Retina (tissue), 1 donor: Measurements from ENCODE around the gene RAD23A.
"Not testable (repeated sequence)": the region's sequence is repeated elsewhere in the genome, so short reads cannot be mapped to it uniquely, and the experiment has no call there.

ENCODE experiments used
- DNase-seq: peaks from one replicate; pipeline ENCODE4 v3.0.0-alpha.2; 2016

The RAD23A gene

DNA sequence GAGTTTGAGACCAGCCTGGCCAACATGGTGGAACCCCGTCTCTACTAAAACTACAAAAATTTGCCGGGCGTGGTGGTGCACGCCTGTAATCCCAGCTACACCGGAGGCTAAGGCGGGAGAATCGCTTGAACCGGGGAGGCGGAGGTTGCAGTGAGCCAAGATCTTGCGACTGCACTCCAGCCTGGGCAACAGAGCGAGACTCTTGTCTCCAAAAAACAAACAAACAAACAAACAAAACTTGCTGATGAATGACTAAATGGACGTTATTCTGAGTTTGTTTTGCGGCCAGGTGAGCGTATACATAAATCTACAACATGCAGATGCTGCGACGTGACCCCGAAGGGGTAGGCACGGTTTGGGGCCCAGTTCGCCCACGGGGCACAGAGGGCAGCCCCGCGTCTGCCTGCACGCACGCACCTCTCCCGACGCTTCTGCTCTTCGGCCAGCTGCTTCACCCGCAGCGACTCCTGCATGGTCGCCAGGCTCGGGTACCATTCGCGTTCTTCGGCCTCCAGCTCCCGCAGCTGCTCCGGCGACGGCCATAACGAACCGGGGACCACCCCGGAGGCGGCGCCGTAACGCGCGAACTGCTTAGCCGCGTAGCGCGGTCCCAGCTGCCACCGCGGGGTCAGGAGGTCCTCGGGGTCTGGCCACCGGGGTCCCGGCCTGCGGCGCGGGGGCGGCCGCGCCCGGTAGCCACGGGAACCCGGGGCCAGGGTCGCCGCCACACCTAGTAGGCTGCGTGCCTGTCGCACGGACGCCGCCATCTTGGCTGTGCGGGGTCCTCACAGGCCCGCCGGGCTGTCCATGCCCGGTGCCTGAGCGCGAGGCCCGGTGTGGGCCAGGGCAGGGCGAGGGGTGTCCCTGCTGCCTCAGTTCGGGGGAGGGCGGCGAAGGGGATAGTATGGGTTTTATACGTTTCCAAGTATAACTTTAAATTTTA lies 11.1 kb downstream of the RAD23A start, which contains the start of gene GADD45GIP1:
Gene GADD45GIP1, minus strand, starts transcription at position 778 of the 943 bp plus-strand sequence. Its CDS starts 11 bp downstream, at position 767.
- peak; percentile 93 for DNase-seq

DNA sequence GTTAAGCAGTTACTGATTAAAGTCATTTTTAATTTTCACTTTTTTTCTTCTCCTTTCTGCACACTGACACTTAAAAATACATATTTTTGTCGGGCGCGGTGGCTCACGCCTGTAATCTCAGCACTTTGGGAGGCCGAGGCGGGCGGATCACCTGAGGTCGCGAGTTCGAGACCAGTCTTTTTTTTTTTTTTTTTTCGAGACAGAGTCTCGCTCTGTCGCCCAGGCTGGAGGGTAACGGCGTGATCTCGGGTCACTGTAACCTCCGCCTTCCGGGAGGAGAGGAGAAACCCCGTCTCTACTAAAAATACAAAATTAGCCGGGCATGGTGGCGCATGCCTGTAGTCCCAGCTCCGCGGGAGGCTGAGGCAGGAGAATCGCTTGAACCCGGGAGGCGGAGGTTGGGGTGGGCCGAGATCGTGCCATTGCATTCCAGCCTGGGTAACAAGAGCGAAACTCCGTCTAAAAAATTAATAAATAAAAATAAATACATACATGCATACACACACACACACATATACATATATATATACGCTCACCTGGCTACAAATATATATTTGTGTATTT lies 11.8 kb downstream of the RAD23A start:
- DNase-seq = not testable (repeated sequence)

DNA sequence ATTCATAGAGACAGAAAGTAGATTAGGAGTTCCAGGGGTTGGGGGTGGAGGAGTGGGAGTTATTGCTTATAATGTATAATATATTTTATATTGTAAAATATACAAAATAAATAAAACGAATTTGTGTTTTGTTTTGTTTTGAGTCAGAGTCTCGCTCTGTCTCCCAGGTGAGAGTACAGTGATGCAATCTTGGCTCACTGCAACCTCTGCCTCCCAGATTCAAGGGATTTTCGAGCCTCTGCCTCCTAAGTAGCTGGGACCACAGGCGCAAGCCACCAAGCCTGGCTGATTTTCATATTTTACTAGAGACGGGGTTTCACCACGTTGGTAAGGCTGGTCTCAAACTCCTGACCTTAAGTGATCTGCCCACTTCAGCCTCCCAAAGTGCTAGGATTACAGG lies 13.8 kb downstream of the RAD23A start:
- no peak for DNase-seq

DNA sequence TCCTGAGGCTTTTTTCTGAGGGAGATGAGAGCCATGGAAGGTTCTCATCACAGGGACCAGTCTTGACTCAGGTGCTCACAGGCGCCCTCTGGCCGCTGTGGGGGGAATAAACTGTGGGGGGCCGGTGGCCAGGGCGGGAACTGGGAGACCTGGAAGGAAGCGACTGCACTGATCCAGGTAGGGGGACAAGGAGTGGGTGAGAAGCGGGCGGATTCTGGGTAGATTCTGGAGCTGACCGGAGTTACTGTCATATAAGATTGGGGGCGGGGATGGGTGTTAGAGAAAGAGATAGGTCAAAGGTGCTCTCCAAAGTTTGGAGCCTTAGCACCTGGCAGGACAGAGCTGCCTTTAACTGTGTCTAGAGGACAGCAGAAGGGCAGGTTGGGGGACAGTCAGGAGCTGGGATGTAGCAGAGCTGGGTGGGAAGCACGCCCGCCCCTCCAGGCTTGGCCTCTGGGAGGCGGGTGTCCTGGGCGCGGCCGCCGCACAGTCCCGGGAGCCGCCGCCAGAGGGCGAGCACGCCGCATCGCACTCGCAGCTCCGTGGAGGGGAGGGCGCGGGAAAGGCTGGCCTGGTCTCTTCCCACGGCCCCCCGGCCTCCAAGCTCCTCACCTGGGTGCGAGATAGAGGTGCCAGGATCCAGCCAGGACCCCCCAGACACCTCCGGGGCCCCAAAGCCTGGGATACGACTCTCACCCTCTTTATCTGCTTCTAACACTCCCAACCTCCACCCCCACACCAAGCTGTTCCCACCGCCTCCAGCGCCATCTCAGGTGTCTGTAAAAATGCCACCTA lies 19.6 kb downstream of the RAD23A start:
- peak; percentile 94 for DNase-seq

DNA sequence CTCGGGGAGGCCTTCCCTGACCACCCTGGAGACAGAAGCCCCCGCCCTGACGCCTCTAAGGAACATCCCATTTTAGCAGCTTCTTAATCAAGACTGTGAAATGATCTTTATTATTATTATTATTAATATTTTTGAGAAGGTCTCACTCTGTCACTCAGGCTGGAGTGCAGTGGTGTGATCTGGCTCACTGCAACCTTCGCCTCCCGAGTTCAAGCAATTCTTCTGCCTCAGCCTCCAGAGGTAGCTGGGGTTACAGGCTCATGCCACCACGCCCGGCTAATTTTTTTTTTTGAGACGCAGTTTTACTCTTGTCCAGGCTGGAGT lies 20.1 kb downstream of the RAD23A start:
- DNase-seq = no peak

DNA sequence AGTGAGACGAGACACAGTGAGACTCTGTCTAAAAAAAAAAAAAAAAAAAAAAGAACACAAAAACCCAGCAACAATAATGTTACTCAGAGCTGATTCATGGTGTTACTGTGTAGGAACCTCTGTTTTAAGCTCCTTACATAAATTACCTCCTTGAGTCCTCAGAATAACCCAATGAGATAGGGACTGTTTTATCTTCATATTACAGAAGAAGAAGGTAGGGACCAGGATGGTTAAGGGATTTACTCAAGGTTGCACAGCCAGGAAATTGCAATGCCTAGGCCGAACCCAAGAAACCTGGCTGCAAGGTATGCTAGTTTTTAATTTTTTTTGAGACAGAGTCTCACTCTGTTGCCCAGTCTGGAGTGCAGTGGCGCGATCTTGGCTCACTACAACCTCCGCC lies 22.2 kb downstream of the RAD23A start:
- no peak for DNase-seq

DNA sequence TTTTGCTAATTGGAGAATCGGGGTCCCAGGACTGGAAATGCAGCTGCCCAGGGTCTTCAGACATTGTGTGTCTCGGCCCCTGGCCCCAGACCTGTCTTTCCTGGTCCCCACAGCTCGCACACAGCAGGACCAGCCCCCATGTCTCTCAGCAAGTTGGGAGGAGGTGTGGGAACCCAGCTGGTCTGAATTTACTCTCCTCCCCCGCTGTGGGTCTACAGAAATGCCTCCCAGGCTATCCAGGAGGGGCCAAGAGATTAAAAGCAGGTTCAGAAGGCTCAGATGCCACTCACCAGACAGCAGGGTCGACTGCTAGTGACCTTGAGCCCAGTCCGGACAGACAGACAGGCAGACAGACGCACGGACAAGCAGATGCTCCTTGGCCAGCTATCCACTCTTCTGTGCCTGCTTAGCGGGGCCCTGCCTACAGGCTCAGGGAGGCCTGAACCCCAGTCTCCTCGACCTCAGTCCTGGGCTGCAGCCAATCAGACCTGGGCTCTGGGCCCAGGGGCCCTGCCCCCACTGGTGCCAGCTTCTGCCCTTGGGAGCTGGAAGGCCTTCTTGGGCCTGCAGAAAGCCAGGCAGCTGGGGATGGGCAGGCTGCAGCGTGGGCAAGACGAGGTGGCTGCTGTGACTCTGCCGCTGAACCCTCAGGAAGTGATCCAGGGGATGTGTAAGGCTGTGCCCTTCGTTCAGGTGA lies 23.8 kb downstream of the RAD23A start, which contains the start of gene DAND5:
Gene DAND5, plus strand, starts transcription at position 285 of the 697 bp plus-strand sequence. Its CDS starts 85 bp downstream, at position 370.
- no peak for DNase-seq

DNA sequence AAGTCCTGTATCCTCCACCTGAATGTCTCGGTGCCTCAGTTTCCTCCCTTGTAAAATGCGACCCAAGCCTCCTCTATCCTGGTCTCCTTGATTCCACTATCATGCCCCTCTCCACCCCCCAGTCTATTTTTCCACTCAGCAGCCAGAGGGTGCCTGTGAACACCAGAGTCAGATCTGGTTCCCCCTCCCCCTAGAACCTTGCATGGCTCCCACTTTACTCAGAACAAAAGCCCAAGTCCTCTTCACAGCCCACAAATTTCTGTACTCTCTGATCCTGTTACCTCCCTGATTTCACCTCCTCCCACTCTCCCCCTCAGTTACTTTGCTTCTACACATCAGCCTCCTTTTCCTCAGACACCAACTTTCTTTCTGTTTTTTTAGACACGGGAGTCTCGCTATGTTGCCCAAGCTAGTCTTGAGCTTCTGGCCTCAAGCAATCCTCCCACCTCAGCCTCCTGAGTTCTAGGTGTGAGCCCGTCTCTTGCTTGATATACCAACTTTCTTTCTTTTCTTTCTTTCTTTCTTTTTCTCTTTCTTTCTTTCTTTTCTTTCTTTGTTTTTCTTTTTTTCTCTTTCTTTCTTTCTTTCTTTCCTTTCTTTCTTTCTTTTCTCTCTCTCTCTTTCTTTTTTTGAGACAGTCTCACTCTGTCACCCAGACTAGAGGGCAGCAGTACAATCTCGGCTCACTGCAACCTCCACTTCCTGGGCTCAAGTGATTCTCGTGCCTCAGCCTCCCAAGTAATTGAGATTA lies 24.6 kb downstream of the RAD23A start:
- DNase-seq = no peak

DNA sequence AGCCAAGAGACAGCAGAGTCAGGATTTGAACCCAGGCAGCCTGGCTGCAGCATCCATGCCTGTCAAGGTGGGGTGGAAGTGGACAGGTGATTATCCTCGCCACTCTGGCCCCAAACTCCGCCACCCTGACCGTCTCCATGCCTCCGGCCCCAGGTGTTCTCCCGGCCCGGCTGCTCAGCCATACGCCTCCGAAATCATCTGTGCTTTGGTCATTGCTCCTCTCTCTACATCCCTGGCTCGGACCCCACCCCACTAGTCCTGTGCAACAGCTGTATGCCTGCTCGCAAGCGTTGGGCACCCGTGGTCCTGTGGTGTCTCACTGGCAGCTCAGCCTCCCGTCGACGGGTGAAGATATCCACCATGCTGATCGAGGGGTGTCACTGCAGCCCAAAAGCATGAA lies 27.6 kb downstream of the RAD23A start:
- no peak for DNase-seq

DNA sequence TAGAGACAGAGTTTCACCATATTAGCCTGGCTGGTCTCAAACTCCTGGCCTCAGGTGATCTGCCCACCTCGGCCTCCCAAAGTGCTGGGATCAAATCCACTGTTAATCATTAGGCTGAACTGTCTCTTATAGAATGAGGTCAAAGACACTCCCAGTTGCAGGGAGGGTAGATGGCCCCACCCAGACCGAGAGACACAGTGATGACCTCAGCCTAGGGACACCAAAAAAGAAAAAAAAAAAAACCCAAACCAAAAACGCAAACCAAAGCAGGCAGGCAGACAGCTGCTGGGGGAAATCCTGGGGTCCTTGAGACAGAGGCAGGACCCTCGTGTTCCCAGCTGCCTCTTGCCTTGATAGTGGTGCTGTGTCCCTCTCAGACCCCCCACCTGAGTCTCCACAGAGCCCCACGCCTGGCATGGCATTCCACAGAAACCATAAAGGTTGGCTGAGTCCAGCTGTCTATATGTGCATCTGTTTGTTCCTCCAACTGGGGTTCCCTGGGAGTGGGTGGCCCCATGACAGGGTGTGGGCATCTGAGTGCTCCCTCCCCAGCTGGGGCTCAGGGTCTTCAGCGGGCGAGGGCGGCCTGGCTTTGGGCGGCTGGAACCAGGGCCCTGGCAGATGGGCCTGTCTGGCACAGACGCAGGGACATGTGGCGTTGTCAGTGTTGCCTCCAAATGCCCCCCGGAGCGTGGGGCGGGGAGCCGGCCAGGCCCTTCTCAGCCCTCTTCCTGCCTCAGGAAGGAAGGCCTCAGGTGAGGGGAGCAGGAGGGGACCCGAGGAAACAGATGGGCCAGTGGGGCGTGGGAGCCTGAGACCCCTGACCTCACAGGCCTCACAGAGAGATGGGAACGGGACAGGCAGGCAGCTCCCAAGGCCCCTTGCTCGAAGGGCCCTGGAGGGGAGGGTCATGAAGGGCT lies 28.9 kb downstream of the RAD23A start:
- no peak for DNase-seq

DNA sequence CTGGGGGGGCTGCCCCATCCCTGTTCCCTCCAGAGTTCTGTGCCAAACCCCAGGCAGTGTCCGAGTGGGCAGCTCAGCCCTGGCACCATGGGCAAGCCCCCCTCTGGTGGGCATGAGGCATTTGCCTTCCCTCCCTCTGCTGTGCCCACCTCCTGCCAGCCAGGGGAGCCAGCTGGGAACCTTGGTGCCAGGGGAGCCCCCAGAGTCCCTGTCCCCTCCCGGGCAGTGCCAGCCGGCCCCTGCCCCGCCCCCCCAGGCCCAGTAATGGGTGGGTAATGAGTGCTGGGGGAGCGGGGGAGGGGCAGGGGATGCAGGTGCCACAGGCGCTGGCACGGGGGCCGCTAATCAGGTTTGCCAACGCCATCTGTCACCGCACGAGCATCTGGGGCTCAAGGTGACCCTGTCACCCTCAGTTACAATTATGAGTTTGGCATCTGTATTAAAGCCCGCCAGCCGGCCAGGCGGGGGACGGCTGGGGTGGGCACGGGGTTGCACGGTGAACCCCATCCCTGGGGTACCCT lies 29.6 kb downstream of the RAD23A start:
- DNase-seq = no peak

DNA sequence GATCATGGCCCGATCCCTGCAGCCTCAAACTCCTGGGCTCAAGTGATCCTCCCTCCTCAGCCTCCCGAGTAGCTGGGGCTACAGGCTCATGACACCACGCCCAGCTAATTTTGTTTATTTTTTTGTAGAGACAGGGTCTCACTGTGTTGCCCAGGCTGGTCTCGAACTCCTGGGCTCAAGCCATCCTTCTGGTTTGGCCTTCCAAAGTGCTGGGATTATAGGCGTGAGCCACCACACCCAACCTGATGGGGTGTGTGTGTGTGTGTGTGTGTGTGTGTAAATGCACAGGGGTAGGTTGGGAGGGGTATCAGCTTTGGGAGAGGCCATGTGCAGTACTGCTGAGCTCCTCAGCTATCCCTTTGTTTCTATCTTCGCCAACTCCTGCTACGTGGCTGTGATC lies 30.4 kb downstream of the RAD23A start:
- DNase-seq = not testable (repeated sequence)

DNA sequence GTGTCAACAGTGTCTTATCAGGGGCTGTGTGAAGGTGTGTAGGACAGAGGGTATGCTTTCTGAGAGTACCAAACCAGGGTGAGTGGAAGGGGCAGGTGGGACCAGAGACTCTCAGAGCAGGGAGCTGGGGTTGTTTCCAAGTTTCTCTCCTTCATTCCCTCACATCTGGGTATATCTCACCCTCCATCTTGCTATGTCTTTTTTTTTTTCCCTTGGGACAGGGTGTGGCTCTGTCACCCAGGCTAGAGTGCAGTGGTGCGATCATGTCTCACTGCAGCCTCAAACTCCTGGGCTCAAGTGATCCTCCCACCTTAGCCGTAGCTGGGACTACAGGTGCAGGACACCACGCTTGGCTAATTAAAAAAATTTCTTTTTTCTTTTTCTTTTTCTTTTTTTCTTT lies 34.3 kb downstream of the RAD23A start:
- no peak for DNase-seq

DNA sequence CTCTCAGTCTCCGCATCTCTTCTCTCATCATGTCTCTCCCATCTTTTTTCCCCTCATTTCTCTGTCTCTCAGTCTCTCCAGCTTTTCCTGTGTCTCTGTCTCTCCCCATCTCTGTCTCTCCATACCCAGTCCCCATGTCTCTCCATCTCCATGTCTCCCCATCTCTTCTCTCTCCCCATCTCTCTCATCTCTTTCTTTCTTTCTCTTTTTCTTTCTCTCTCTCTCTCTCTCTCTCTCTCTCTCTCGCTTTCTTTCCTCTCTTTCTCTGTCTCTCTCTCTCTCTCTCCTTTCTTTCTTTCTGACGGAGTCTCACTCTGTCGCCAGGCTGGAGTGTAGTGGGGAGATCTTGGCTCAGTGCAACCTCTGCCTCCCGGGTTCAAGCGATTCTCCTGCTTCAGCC lies 37.0 kb downstream of the RAD23A start:
- DNase-seq = no peak

DNA sequence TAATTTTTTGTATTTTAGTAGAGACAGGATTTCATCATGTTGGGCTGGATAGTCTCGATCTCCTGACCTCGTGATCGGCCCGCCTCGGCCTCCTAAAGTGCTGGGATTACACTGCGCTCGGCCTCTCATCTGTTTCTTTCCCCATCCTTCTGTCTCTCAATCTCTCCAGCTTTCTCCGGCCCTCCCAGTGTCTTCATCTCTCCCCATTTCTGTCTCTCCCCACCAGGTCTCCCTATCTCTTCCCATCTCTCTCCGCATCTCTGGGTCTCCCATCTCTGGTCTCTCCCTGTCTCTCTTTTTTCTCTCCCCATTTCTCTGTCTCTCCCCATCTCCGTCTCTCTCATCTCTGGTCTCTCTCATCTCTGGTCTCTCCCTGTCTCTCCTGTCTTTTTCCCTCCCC lies 37.4 kb downstream of the RAD23A start:
- DNase-seq = no peak

DNA sequence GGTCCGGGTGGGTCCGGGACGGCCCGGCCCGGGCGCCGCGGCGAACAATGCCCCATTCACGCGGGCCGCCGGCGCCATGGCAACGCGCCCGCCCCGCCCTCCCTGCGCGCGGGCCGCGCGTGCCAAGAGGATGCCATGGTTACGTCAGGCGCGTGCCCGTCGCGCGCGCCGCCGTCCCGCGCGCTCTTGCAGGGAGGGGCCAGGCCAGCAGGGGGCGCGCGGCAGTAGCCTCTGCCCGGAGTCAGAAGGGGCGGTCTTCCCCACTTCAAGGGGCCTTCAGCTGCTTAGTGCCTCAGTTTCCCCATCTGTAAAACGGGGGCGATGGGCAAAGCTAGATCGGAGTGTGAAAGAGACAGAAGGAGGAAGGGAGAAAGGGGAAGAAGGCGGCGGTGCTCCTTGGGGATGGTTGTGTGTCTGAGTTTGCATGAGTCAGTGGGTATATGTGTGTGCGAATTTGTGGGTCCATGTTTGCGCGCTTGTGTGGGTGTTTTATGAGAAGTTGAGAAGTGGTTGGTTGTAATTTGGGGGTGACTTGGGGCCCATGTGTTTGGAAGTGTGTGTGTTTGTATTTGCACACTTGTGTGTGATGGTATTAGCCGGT lies 38.0 kb downstream of the RAD23A start:
- peak; percentile 94 for DNase-seq

DNA sequence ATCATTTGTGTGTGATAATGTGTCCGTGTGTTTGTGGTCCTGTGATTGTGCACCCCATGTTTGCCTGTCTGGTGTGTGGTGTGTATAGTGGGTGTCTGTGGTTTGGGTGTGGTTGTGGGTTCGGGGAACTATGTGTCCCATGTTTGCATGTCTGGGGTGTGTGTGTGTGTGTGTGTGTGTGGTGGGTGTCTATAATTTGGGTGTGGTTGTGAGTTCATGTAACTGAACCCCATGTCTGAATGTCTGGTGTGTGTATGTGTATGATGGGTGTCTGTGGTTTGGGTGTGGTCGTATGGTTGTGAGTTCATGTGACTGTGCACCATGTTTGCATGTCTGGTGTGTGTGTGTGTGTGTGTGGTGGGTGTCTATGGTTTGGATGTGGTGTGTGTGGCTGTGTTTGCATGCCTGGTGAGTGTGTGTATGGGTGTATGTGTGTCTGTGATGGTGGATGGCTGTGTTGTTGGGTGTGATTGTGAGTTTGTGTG lies 38.5 kb downstream of the RAD23A start:
- peak; percentile 25 for DNase-seq

DNA sequence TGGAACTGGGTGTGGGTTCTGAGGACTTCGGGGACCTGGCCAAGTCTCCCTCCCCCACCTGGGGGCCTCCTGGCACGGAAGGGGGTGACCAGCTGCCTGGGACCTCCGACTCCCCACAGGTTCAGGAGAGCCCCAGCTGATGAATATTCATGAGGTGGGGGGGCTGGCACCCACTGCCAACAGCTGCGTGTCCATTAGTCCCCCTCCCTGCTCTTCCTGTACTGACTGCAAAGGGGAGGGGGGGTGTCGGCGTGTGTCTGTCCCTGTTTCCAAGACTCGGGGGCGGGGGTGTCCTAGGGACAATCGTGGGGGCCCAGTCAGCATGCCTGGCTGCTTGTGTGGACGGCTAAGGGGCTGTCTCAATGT lies 39.0 kb downstream of the RAD23A start:
- peak; percentile 40 for DNase-seq

DNA sequence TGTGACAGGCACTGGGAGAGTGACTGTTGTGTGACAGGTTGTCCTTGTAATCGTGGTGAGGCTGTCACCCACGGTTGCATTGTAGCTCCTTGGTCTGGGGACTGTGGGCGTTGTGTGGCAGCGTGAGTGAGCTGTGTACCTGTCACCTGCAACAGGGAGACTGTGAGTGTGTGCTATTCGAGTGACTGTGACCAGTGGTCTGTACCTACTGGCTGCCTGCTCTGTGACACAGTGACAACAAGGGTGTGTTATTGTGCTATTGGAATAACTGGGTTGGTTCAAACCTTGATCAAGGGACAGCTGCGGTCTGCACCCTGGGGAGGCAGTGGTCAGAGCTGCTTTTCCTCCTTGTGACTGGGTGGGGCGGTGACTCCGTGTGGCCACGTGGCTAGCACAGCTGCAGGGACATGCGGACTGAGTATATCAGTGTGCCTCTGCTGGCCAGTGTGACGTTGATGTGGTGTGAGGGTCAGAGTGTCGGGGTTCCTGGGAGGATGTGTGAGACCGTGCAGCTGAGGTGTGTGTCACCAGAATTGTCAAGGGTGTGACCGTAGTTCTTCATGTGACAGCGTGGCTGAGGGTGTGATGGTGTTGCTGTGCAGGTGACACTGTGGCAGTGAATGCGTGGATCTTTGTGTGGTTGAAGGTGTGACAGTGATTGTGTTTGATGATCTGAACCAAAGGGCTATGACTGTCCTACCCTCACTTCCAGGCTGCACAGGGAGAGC lies 39.6 kb downstream of the RAD23A start:
- peak; percentile 62 for DNase-seq
